ENCODE measurements around the gene CYP21A2.
"Not testable (repeated sequence)": the region's sequence is repeated elsewhere in the genome, so short reads cannot be mapped to it uniquely, and the experiment has no call there.

GRCh38 chr6:32055756-32056155, 17.5 kb downstream of the CYP21A2 start:
- not testable (repeated sequence) for TF ChIP-seq EZH2 (IDR thresholded peaks at IDR 0.05; ENCODE audit: borderline replicate concordance, low read length); CTCF (conservative IDR thresholded peaks at IDR 0.05 in 1 of 2, IDR thresholded peaks at IDR 0.05 in 1 of 2; ENCODE audit: extremely low read depth in 1 of 2, insufficient read depth in 1 of 2, low read depth in 1 of 2, low read length in 2 of 2)

Measured in mammary epithelial cell (primary cell).